HepG2 (cell line): ENCODE data around the gene TIMM17A. TPM values are rescaled to one million over a fixed set of nuclear protein-coding genes. Genes with fewer than 3 reads are reported as not detected.

Experiments used
- ARNT2 ChIP-seq: sonication (generic); formaldehyde crosslinking; IDR thresholded peaks from 2 replicates; pipeline ENCODE4 v1.8.0; 2022; ENCODE audit warnings: mild to moderate bottlenecking, low read depth, missing genetic modification reagents, moderate library complexity
- BRF2 ChIP-seq: sonication (generic); formaldehyde crosslinking; IDR thresholded peaks from 2 replicates; pipeline ENCODE4 v1.8.1; 2022; ENCODE audit warnings: mild to moderate bottlenecking, missing genetic modification reagents
- CTCF ChIP-seq: sonication (generic); formaldehyde crosslinking; IDR thresholded peaks from 2 replicates; pipeline ENCODE4 v1.5.0; 2020; ENCODE audit warnings: mild to moderate bottlenecking, missing genetic modification reagents, moderate library complexity
- GFI1 ChIP-seq: sonication (generic); formaldehyde crosslinking; IDR thresholded peaks from 2 replicates; pipeline ENCODE4 v1.5.0; 2020; ENCODE audit warnings: missing genetic modification reagents, mild to moderate bottlenecking, borderline replicate concordance
- MXD3 ChIP-seq: IDR thresholded peaks from 2 replicates; pipeline ENCODE4 v1.6.1; 2016; ENCODE audit warnings: mild to moderate bottlenecking, missing biosample characterization, missing genetic modification reagents
- NCOA5 ChIP-seq: sonication (generic); formaldehyde crosslinking; IDR thresholded peaks from 2 replicates; pipeline ENCODE4 v1.4.0; 2020; ENCODE audit warnings: missing genetic modification reagents
- RBM22 ChIP-seq: fragments of 200-400 bp; formaldehyde crosslinking; optimal IDR thresholded peaks from 2 replicates; pipeline ENCODE3; 2017; ENCODE audit warnings: mild to moderate bottlenecking, low read length, moderate library complexity
- SIX4 ChIP-seq: sonication (generic); formaldehyde crosslinking; IDR thresholded peaks from 2 replicates; pipeline ENCODE4 v1.4.0; 2020; ENCODE audit warnings: missing genetic modification reagents
- SKI ChIP-seq: fragments of 450-650 bp; IDR thresholded peaks from one replicate; pipeline ENCODE4 v1.6.1; 2018; ENCODE audit warnings: mild to moderate bottlenecking; ENCODE audit not compliant: partially characterized antibody
- SP4 ChIP-seq: sonication (generic); formaldehyde crosslinking; IDR thresholded peaks from 2 replicates; pipeline ENCODE4 v1.8.1; 2023; ENCODE audit warnings: mild to moderate bottlenecking, missing genetic modification reagents
- SRF ChIP-seq: IDR thresholded peaks from 2 replicates; pipeline ENCODE4 v1.6.1; 2011; ENCODE audit warnings: mild to moderate bottlenecking, low read depth, low read length, moderate library complexity
- STAG1 ChIP-seq: sonication (generic); formaldehyde crosslinking; IDR thresholded peaks from 2 replicates; pipeline ENCODE4 v1.4.0; 2020; ENCODE audit warnings: missing genetic modification reagents
- ZC3H4 ChIP-seq: sonication (generic); formaldehyde crosslinking; IDR thresholded peaks from 2 replicates; pipeline ENCODE4 v1.4.0; 2020; ENCODE audit warnings: missing genetic modification reagents, borderline replicate concordance
- ZFYVE20 ChIP-seq: sonication (generic); formaldehyde crosslinking; IDR thresholded peaks from 2 replicates; pipeline ENCODE4 v1.8.0; 2023; ENCODE audit warnings: low read depth, mild to moderate bottlenecking, moderate library complexity, missing genetic modification reagents, borderline replicate concordance
- ZIK1 ChIP-seq: sonication (generic); formaldehyde crosslinking; IDR thresholded peaks from 2 replicates; pipeline ENCODE4 v1.5.0; 2020; ENCODE audit warnings: mild to moderate bottlenecking, low read depth, missing genetic modification reagents, borderline replicate concordance
- ZNF251 ChIP-seq: sonication (generic); formaldehyde crosslinking; IDR thresholded peaks from 2 replicates; pipeline ENCODE4 v1.9.0; 2021; ENCODE audit warnings: mild to moderate bottlenecking, missing genetic modification reagents
- ZNF280D ChIP-seq: sonication (generic); formaldehyde crosslinking; IDR thresholded peaks from 2 replicates; pipeline ENCODE4 v1.5.1; 2020; ENCODE audit warnings: mild to moderate bottlenecking, missing genetic modification reagents
- ZNF629 ChIP-seq: sonication (generic); formaldehyde crosslinking; conservative IDR thresholded peaks from 2 replicates; pipeline ENCODE4 v1.5.0; 2020; ENCODE audit warnings: missing genetic modification reagents
- ZNF746 ChIP-seq: sonication (generic); formaldehyde crosslinking; IDR thresholded peaks from 2 replicates; pipeline ENCODE4 v1.8.0; 2022; ENCODE audit warnings: mild to moderate bottlenecking, missing genetic modification reagents
- ZNF784 ChIP-seq: sonication (generic); formaldehyde crosslinking; IDR thresholded peaks from 2 replicates; pipeline ENCODE4 v1.5.1; 2020; ENCODE audit warnings: missing genetic modification reagents, mild to moderate bottlenecking, borderline replicate concordance
- polyA plus RNA-seq, 8 experiments: library from polyadenylated mRNA; depleted of rRNA in 3 of 8; stranded (reverse) in 7 of 8; unstranded in 1 of 8; fragments of >200 nt; fragmentation: Illumina TruSeq in 4 of 8; extraction: Trizol in 4 of 8; gene quantifications; 2 replicates each; pipeline versions ENCODE4 v1.2.1 to v1.2.3, GENCODE V29; 2011 to 2016; ENCODE audit warnings: low read depth in 4 of 8, missing spikeins in 1 of 8, mixed read lengths in 1 of 8; ENCODE audit not compliant: insufficient read depth in 1 of 8
- total RNA-seq, 5 experiments: library from RNA; depleted of rRNA; stranded (reverse); fragments of >200 nt; fragmentation: Illumina TruSeq; extraction: Trizol; gene quantifications; 2 replicates each; pipeline ENCODE4 v1.2.3, GENCODE V29; 2016; ENCODE audit warnings: low read depth in 1 of 5

The TIMM17A gene
- total and polyA plus RNA-seq, 2 of the 13 experiments (the other 11 are each of a cell fraction or from before 2014, with no cell fraction given) = 50.8 to 97.8 TPM

- no peak for TF ChIP-seq ZNF280D (CRISPR knock-in tag)
- TF ChIP-seq SIX4 (CRISPR knock-in tag) = no peak
- no peak for TF ChIP-seq ZIK1
- no peak for TF ChIP-seq SP4 (CRISPR knock-in tag)
- TF ChIP-seq ZNF746 (CRISPR knock-in tag) = no peak
- no peak for TF ChIP-seq ZC3H4 (CRISPR knock-in tag)
- TF ChIP-seq ZNF629 (CRISPR knock-in tag) = no peak
- TF ChIP-seq STAG1 (CRISPR knock-in tag) = peak; percentile 80
- no peak for TF ChIP-seq SKI
- TF ChIP-seq ZFYVE20 = no peak
- TF ChIP-seq CTCF (CRISPR knock-in tag) = peak; percentile 84
- TF ChIP-seq ARNT2 (CRISPR knock-in tag) = no peak
- no peak for TF ChIP-seq SRF
- peak; percentile 59 for TF ChIP-seq RBM22
- no peak for TF ChIP-seq MXD3
- TF ChIP-seq ZNF251 (CRISPR knock-in tag) = no peak
- TF ChIP-seq NCOA5 (CRISPR knock-in tag) = no peak
- TF ChIP-seq BRF2 (CRISPR knock-in tag) = no peak
- no peak for TF ChIP-seq GFI1 (CRISPR knock-in tag)
- no peak for TF ChIP-seq ZNF784 (CRISPR knock-in tag)
These were observed 44.4 kb downstream of the TIMM17A start (continued) for GRCh38 chr1:201999625-202000238.
